HG02763 (cell line): Measurements from ENCODE around the gene TREML1.
"Not testable (repeated sequence)": the region's sequence is repeated elsewhere in the genome, so short reads cannot be mapped to it uniquely, and the experiment has no call there.

Source experiments
- ATAC-seq: cut with Tn5 transposase; IDR thresholded peaks from one replicate; pipeline ENCODE4 v1.9.1; 2021; ENCODE audit warnings: mild to moderate bottlenecking, moderate library complexity; ENCODE audit not compliant: unreplicated experiment

TREML1 gene

DNA sequence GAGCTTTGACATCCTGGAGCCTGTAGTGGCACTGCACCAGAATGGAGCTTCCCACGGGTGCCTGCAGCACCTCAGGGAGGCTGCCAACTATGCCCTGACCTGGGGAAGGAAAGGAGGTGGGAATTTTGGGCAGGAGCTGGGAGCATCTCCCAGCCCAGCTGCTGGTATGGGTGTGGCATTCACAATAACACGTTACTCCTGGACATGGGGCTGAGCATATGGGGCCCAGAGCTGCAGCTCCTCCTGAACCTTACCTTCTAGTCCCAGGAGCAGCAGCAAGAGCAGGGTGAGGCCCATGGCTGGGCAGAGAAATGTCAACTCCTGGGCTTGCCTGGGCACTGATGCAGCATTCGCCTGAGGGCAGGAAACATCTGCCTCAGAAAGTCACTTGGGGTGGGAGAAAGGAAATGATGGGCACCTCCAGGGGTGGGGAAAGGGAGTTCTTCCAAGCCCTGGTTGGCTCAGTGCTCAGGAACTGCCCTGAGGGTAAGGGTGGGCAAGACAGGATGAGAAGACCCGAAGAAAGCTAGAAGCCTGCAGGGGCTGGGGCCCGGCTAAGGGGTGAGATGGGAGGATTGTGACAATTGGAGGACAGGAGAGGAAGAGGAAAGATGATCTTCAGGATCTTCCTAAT, at the start of gene TREML1:
TREML1 (minus strand) TSS at position 356 of the 634 bp plus-strand sequence; CDS start at position 297, 59 bp downstream.
- no peak for ATAC-seq

- ATAC-seq = no peak
Observed at GRCh38 chr6:41201764-41202173, 47.6 kb upstream of the TREML1 start.

GRCh38 chr6:41200901-41201763, 47.0 kb upstream of the TREML1 start, which contains the start of gene TREML2:
Gene TREML2, minus strand, starts transcription at chr6:41201149. Its CDS starts 141 bp downstream, at chr6:41201008.
- no peak for ATAC-seq

DNA sequence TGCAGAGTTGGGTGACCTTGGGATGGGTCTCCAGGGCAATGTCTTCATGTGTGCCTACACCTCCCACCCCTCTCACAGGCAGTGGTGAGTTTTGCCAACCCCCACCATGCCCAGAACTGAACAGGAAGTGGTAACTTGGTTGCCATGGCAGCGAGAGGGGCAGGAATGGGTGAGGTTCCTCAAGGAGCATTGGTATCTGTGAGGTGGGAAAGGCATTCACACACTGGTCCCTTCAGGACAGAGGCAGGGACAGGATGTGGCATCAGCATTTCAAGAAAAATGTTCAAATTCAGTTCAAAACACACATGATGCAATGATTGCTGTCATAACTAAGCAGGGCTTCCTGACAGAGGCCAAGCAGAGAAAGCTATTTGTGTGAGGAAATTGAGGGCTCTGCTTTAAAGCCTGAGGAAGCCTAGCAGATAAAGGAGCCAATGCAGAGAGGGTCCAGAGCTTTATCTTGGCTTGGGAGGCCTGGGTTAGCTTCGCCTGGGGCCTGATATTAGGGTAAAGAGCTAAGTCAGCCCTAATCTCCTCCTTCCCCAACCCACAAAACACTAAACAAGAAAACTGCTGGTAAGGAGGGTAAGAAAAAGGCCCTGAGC, 46.3 kb upstream of the TREML1 start:
- ATAC-seq = no peak

GRCh38 chr6:41199552-41200246, 45.6 kb upstream of the TREML1 start:
- no peak for ATAC-seq

GRCh38 chr6:41197234-41197633, 43.1 kb upstream of the TREML1 start:
- ATAC-seq = no peak

DNA sequence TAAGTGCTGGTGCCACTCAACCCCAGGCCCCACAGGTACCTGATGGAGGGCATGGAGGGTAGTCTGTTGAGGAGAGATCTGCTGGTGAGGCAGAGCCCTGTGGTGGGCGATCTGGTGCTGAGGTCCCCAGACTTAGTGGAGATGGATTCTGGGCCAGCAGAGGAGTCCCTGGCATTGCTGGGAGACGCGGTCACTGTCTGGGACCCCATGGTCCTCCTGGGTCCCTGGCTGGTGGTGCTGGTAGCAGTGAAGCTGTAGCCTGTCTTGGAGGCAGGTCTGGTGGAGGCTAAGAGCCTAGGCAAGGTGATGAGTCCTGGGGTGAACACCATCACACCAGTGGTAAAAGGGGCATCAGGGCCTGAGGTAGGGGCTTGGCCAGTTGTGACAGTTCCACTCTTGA, 40.2 kb upstream of the TREML1 start:
- ATAC-seq = no peak

DNA sequence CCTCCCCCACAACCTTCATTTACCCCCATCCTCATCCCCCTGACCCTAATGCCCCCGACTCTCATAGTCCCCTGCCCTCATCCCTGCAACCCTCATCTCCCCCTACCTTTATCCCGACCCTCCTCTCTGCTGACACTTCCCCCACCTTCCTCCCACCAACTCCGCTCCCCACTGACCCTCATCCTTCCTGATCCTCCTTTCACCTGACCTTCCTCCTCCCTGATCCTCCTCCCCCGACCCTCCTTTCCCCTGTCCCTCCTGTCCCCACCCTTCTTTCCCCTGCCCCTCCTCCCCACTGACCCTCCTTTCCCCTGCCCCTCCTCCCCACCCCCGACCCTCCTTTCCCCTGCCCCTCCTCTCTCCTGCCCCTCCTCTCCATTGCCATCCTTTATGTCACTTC, 39.7 kb upstream of the TREML1 start:
- ATAC-seq = no peak

GRCh38 chr6:41193171-41193734, 39.1 kb upstream of the TREML1 start:
- no peak for ATAC-seq

- ATAC-seq = no peak
Observed at GRCh38 chr6:41191569-41191968, 37.4 kb upstream of the TREML1 start.

GRCh38 chr6:41190791-41191190, 36.6 kb upstream of the TREML1 start:
- no peak for ATAC-seq

DNA sequence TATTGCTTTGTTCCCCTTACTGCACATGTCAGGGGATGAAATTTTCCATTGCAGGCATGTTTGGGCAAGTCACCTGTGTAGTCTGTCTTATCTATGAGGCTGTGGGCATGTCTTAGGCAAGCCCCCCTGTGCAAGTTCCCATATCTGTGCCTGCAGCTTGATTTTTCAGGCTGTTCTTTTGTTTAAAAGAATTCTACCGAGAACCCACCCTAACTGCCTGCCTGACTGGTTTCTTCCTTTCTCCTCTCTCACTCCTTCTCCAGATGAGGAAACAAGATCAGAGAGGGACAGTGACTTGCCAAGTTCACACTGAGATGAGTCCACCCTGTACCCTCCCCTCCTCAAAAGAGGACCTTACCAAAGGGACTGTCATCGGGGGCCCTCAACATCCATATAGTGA, 35.8 kb upstream of the TREML1 start:
- ATAC-seq = no peak

DNA sequence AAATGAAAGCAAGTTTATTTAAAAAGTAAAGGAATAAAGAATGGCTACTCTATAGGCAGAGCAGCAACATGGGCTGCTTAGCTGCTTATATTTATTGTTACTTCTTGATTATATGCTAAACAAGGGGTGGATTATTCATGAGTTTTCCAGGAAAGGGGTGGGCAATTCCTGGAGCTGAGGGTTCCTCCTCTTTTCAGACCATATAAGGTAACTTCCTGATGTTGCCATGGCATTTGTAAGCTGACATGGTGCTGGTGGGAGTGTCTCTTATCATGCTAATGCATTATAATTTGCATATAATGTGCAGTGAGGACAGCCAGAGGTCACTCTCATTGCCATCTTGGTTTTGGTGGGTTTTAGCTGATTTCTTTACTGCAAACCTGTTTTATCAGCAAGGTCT, 34.9 kb upstream of the TREML1 start:
- not testable (repeated sequence) for ATAC-seq

DNA sequence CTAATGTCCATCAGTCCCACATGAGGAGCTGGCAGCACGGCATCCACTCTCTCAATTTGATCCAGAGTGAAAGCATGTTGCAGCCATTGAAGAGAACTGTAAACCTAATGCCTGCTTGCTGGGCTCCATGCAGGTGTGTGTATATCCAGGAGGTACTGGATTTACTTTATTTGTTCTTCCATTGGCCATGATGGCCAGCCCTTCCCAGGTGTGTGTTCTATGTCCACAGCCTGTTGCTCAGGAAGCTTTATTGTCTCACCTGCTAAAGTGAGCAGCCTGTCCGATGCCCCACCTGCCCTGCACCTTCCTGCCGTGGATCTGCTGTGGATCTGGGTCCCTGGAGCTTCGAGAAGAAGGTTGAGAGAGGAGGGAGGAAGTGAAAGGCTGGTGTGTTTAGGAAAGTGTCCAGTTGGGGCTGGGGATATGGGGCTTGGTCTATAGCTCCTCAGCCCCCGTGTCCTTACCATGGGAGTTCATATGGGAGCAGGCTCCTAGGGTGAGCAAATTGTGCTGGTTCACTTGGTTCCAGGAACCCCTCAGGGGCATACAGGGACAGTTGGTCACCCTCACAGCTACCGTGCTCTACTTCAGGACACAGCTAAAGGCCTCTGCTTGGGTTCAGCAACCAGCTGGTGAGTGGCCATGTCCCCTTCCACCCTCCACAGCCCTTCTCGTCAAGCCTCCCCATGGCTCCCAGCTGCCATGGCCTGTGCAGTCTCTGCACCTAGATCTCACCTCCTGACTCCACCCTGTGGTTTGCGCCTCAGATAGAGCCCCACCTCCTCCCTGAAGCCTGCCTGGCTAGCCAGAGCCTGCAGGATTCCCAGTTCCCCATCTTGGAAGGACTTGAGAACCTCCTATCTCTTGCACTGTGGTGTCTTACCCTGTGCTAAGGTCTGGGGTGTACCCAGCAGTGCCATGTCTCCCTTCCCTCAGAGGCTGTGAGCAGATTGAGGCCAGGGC, 34.1 kb upstream of the TREML1 start:
- no peak for ATAC-seq

DNA sequence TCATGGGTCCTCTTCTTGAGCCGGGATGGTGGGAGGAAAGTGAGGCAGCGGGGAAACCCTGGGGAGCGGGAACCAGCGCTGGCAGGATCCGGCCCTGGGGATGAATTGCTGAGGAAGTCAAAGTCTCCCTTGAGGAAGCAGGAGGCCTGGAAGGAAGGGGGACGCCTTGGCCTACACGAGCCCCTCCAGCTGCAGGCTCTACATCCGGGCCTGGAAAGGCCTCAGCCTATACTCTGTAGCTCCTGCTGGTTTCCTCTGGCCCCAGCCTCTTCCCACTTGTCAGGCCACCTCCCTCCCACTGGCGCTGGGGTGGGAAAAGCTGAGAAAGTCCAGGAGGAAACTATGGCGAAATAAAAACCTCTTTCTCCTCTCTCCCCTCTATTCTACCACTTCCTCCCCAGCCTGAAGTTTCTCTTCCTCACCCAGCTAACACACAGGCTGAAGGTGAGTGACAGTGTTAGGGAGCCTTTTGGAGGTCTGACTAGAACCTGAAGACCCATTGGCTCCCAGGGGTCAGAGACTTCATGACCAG, 31.9 kb upstream of the TREML1 start:
- no peak for ATAC-seq

DNA sequence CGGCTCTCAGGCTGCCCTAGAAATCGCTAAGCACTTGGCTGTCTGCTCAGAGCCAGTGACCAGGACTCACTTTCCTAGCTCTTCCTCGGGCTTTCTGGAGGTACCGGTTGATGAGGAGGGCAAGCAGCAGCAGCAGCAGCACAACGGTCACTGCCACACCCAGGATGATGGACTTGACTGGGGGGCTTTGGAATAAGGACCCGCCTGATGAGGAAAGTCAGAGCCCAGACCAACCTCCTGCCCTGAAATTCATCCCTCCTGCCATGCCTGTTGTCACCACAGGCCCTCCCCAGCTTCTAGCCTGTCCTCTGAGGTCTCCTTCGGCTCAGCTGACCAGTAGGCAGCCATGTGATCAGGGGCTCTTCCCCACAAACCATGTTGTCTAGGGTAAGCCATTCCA, 30.6 kb upstream of the TREML1 start:
- no peak for ATAC-seq

DNA sequence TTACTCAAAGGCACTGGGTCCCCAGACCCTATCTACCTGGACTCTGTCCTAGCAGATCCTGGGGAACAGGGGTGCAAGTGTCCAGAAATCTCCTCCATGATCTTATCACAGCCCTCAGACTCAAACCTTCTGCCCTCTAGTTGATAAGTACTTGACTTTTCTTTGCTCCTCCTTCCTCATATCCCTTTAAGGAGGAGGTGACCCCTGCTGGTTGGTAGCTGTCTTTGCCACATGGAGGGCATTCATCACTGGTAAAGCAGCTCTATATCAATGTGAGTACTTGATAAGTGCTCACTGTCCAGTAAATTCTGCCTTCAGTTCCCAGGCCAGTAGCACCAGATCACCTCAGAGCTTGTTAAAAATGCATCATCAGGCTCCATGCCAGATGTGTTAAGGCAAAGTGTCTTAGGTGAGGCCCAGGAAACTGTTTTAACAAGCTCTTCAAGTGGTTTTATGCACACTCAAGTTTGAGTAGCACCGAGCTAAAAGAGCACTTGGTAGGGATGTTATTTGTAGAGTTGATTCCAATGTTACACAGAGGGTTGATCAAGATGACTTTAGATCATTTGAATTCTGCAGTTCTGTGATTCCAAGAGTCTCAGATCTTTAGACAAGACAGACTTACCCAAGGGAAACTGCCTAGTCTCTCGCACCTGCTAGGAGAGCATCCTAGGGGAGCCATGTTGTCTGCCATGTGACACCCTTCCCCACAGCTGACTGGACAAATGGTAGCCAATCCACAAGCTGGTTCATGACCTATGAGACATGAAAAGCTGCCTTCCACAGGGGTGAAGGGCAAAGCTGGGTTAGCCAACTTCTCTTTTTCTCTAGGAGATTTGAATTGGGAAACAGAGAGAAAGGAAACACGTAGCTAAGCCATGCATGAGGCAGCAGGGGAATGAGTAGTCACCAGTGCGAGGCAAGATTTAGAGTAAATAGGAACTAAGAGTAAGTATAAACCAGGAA, 28.2 kb upstream of the TREML1 start:
- ATAC-seq = no peak

DNA sequence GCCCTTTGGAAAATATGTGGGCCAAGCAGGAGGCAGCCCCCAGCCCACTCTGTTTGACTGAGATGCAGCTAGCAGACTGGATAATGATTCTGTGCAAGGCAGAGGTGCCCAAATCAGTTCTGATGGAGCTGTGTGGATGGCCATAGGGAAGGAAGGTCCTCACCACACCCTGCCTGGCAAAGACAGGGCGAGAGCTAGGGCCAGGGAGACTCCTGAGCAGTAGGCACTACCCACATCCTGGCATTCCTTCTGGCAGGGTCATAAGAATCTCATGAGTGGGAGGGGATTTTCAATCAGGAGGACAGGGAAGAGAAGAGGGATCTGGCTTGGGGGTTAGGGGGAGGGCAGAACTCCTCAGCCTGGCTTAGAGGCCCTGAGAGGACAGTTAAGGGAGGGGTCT, 27.4 kb upstream of the TREML1 start:
- no peak for ATAC-seq
